Measurements from ENCODE around the gene MACC1.

The MACC1 gene, protein sequence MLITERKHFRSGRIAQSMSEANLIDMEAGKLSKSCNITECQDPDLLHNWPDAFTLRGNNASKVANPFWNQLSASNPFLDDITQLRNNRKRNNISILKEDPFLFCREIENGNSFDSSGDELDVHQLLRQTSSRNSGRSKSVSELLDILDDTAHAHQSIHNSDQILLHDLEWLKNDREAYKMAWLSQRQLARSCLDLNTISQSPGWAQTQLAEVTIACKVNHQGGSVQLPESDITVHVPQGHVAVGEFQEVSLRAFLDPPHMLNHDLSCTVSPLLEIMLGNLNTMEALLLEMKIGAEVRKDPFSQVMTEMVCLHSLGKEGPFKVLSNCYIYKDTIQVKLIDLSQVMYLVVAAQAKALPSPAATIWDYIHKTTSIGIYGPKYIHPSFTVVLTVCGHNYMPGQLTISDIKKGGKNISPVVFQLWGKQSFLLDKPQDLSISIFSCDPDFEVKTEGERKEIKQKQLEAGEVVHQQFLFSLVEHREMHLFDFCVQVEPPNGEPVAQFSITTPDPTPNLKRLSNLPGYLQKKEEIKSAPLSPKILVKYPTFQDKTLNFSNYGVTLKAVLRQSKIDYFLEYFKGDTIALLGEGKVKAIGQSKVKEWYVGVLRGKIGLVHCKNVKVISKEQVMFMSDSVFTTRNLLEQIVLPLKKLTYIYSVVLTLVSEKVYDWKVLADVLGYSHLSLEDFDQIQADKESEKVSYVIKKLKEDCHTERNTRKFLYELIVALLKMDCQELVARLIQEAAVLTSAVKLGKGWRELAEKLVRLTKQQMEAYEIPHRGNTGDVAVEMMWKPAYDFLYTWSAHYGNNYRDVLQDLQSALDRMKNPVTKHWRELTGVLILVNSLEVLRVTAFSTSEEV

DNA sequence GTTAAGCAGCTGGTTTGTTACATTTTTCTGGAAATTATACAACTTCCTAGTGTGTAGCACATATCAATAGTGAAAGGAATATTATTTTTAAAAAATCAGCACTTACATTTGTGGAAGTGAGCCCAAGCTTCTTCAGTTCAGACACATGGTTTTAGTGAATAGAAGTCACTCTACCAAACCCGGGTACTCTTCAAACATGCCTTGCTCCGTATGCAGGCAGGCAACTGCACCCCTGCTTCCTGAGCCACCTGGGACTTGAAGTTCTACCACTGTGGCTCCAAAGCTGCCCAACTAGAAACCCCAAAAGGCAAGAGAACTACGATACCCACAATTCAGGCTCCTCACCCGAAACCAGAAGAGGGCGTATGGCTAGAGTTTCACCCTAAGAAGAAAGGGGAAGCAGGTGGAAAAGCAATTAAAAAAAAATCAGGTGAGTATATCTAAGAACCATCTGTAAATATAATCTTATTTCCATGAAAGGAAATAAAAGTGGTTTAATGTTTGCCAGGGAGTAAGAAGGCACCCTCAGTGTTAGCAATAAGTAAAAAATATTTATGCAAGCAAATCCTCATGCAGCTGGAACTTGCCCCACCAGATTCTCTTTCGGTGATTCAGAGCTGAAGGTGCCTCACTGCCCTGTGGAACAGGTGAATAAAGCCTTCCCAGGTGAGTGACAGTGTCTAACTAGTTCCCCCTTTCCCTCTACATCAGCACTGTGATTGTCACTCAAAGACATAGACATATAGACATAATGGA lies at the start of gene MACC1:
Gene MACC1 (minus strand): TSS at position 192 of the 756 bp plus-strand sequence. CDS start 55,522 bp downstream, outside the sequence.
- peak; percentile 99 for DNase-seq (ENCODE audit: low spot score)

DNA sequence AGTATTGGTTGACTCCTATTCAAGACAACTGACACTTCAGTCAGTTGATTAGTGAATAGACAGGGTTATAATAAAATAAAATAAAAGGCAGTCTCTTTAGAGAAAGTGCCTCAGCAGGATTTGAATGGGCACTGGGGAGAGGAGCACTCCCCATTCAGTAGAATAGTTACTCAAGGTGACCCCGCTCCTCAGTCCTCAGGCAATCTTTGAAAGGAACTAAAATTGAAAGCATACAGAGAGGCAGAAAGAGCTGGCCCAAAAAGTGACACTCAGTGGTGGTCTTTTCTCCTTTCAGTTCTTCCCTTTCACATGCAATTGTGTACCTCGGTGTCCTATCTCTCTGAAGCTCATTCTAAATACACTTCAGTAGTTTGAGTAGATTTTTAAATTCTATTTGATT lies 47.4 kb upstream of the MACC1 start:
- no peak for DNase-seq (ENCODE audit: low spot score)

DNA sequence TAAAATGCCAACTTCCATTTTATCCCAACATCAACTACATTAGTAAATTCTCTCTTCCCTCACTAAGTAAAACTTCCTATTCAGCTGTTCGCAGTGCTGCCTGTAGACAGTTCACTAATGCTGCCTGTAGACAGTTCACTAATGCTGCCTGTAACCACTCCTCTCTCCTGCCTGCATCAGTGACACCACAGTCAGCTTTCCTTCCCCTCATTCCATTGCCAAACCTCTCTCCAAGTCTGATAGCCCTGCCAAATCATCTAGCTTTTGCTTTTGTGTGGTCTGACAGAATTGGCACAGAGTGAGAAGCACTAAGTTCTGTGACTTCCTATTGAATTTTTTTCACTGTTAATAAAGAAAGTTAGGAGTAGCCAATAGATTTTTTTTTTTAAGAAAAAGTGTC lies 43.0 kb upstream of the MACC1 start:
- DNase-seq (ENCODE audit: low spot score), result no peak

DNA sequence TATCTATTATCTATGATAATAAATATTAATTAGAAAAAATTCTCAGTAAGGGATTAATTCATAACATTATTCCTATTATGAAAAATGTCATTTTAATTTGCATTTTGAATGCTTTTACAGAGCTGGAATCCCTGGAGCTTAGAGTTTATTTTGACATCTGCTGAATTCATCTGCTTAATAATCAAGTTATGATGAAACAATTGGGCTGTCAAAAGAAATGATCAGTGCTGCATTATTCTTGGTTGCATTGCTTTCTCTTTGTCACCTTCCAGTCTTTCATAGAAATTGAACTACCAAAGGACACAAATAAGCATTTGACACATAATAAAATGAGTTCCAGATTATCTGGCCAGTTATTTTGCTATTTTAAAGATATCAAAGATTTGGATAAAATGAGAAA lies 40.0 kb upstream of the MACC1 start:
- DNase-seq (ENCODE audit: low spot score), result no peak

DNA sequence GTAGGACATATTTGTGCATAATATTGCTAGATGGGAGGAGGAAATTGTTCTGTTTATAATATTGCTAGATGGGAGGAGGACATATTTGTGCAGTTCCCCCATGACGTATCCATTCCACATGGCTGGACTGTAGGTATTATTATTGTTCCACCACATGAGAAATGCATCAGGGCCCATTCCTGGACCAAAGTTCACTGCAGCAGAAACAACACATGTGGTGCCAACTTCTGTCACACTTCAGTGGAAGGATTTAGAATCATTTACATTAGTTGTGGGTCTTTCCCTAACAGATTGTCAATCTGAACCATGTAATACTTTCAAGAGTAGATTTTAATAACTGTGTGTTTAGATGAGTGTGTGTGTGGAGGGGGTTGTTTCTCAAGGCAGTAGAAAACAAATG lies 32.7 kb upstream of the MACC1 start:
- DNase-seq (ENCODE audit: low spot score), result no peak

DNA sequence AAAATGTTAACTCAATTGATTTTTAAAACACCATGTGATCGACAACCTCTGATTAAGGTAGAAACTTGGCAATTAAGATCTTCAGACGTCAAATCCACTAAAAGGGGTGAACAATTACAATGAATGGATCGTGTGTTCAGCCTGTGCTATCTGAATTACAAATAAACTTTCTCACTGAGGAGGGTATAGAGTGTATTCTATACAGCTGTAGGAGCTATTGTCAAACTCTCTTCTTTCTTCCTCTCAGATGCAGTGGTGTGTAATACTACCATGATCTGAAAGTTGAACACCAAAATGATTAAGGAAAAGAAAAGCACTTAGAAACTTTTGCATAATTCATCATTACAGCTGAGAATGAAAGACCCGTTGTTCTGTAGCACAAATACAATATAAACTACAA lies 32.2 kb upstream of the MACC1 start:
- DNase-seq (ENCODE audit: low spot score), result no peak

DNA sequence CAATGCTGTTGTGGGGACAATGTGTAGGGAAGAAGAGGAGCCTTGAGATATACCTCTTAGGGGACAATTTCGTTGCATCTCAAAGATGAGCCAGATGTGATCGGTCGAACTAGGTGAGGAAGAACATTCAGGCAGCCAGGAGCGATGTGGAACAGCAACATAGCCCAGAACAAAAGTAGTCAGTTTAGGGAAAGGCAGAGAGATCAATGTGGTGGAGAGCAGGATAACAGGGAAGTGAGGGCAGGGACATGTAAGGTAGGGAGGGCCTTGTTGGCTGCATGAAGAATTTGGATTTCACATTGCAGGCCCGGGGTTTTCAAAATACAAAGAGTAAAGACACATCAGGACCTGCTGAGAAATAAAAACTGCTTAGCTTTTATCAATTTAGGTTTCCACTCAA lies 29.1 kb upstream of the MACC1 start:
- DNase-seq (ENCODE audit: low spot score), result no peak

DNA sequence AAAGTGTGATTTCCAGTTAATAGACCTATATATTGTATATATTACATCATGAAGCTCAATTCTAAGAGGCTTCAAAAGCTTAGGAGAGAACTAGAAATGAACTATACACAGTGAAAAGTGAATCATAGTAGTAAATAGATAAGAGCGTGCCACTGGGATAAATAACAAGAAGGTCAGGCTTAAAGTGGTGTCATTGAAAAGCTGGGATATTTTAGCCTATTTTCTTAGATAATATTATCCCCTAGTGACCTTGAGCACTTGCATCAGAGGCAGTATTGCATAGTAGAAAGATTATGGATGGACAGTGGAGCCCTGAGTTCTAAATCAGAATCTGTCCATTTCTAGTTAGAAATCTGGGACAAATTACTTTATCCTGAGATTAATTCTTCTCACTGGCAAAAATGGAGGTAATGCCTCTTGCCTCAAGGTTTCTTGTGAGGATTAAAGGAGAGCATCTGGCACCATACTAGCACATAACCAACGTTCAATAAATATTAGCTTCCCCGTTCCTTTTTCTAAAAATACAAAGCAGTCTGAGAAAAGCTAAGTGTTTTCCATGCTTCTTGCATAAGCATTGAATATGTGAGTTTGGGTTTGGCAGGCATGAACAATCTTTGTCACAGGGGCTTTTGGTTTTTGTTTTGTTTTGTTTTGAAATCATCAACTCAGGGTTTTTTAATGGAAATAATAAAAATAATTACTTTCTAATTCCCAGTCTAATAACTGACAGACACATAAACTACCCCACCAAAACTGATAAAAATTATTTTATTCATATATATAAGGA lies 27.3 kb upstream of the MACC1 start:
- no peak for DNase-seq (ENCODE audit: low spot score)

DNA sequence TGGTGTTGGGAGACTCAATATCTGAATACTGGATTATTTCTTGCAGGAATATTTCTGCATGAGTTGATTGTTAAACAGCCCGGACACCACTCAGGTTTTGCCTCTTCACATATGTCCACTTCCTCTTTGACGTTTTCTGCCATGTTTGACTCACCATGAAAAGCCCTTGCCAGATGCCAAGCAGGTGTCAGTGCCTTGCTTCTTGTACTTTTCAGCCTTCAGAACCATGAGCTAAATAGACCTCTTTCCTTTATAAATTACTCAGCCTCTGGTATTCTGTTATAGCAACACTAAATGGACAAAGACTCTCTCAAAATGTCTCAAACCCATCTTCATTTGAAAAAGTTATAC lies 24.7 kb upstream of the MACC1 start:
- no peak for DNase-seq (ENCODE audit: low spot score)

DNA sequence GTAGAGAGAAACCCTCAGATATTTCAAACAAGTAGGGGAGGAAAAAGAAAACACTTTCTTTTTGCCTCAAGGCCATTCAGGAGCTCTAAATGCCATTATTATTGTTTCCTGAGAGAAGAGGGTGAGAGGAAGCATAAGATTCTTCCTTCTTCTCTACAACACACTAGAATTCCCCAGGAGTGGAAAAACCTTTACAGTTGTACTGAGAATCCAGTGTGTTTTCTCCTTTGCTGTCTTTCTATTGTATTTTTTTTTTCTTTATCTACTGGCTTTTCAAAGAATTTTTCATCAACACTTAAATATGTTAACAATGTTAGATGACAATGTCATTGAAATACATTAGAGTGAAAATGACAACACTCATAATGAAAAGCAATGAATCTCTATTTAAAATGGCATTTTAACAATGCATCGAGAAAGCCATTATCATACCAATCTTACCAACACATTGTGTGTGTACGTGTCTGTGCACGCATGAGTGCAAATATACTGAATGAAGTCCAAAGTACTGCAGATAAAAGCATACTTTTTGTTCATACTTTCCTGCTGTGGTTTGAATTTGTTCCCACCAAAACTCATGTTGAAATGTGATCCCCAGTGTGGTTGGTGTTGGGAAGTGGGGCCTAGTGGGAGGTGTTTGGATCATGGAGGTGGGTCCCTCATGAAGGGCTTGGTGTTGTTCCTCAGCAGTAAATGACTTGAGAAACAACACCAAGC lies 24.2 kb upstream of the MACC1 start:
- DNase-seq (ENCODE audit: low spot score), result peak; percentile 97

DNA sequence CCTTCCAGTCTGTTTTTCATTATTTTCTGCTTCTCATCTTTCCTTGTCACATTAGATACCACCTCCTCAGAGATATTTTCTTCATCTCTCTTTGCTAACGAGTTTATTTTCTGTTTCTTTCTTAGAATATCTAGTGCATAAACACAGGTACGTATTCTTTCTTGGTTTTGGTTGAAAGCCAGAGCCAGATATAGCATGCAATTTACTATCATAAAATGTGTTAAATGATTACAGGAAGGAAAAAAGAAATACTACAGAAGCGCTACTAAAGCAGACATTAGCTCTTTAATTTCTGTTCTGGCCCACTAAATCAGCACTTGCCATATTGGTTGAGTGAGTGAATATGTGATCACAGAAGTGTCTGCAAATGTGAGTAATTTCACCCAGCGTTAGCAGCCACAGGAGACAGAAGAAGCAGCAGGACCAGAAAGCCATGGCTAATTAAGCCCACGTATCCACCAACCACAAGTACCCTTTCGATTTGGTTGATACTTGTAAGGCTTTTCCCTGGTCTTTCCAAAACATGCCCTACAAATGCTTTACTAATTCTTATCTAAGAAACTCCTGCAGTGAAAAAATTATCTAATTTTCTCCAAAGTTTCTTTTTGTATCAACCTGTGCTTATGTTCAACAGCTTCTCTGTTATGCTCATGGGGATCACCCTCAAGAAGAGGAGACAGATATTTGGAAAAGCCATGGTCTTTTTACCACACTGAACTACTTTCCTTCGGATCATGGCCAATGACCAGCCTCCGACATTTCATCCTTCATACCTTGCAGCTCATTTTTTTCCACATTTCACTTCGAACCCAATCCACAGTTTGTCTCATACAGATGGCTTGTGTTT lies 23.1 kb upstream of the MACC1 start:
- no peak for DNase-seq (ENCODE audit: low spot score)

DNA sequence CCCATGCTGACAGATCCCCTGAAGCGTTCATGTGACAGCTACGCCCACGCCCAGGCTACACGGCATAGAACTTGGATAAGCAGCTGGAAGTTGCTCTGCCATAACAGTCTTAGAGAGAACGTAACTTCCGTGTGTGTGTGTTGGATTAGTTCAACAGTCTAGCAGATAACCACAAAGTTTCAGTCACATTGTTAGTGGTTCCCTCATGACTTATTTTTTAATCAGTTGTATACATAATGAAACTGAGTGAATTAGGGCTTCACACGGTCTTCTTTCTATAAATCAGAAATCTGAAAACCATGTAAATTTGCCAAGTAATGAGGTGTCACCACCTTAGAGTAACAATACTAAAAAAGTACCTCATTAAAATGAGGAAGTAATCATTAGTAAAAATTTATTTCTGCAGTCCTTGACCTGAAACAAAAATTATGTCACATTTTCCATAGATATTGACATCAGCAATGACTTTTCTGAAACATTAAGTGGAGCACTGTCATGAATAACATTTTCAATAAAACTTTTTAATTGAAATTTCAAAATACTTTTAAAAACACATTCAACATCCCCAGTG lies 21.7 kb upstream of the MACC1 start:
- peak; percentile 66 for DNase-seq (ENCODE audit: low spot score)

DNA sequence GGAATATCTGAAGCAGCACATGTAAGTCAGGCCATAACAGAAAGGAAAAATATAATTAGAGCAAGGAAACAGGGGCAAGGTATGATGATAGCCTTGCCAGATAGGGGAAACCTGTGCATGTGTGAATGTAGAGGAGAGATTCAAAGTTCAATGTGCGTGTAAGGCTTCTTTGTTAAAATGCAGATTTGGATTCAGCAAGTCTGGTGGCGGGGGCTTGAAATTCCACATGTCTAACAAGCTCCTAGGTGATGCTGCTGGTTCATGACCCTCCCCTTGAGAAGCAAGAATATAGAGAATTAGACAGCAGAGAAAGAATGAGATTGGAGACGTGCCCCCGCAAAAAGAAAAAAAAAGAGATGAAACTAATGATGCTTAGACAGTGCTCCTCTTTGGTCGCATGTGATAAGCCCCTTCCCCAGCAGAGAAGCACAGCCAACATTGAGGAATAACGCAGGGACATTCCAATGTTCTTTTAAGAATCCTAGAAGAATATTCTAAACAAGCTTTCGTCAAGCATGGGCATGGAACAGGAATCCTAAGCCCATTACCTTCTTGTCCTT lies 21.1 kb upstream of the MACC1 start:
- no peak for DNase-seq (ENCODE audit: low spot score)

DNA sequence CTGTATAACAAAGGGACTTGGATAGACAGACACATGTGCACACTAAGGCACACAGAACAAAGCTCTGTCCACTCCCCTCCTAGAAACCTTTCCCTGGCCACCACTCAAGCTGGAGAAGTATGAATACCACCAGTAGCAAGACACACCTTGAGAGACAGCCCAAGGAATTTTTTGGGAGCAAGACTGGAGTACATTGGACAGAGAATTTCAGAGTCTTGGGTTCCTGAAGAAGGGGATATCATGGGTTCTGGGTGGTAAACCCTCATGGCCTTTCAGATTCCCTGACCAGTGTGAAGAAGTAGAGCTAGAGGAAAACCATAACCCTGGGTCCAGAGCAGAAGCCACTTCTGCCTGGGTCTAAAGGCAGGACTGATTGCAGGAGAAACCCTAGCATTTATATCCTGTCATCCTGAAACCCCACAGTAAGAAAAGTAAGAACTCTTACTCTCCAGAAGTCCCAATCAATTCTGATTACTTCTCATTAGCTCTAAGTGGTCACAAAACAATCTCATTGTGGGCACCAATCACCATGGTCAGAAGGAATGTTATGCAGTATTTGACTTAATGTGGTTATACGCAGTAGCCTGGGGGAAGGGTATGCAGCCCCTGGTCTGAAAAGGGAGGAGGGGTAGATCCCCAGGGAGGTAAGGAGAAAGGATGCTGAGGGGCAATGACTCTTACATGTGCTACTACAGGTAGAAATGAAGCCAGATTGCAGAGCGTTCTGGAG lies 20.4 kb upstream of the MACC1 start:
- no peak for DNase-seq (ENCODE audit: low spot score)

DNA sequence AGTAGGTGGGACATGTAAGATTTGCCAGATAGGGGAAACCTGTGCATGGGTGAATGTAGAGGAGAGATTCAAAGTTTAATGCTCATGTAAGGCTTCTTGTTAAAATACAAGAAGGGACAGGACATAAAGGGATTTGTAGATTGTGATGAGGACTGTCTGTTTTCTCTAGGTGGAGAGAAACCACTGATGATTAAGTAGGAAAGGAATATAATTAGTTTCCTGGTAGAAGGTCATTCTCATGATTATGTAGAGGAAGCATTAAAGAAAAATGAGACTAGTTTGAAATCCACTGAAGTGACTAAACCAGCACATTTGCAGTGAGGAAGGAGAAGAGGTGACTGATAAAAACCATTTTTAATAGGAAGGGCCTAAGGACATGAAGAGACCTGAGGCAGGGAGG lies 19.6 kb upstream of the MACC1 start:
- no peak for DNase-seq (ENCODE audit: low spot score)

DNA sequence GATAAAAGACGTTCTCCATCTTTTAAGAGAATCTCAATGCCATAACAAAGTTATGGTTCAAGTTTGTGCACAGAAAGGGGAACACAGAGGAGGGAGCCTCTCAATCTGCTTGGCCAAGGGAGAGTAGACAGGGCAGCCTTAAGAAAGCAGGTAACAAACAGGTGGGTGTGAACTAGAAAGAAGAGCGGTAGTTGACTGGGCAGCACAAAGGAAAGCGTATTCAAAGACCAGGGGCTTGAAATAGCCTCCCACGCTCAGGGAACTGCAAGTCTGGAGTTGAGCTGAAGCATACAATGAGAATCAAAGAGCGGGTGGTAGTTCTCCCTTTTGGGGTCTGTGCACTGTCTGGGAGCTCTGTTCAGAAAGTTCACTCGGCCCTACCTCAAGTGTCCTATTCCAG lies 18.9 kb upstream of the MACC1 start:
- no peak for DNase-seq (ENCODE audit: low spot score)

DNA sequence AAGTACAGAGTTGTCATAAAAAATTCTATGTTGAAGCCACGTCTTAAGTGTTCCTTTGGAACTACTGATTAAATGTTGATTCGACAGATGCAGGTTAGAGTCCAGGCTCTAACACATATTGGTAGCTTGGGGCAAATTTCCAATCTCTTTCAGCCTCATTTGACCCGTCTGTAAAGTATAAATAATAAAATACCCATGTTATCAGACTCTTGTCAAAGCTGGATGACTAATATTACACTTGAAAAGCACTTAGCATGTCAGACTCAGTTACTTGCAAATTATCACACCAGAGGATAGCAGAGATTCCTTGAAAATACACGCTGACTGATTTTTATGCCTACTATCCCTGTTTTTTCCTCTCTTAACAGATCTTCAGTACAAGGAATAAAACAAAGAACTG lies 18.1 kb upstream of the MACC1 start:
- DNase-seq (ENCODE audit: low spot score), result no peak

DNA sequence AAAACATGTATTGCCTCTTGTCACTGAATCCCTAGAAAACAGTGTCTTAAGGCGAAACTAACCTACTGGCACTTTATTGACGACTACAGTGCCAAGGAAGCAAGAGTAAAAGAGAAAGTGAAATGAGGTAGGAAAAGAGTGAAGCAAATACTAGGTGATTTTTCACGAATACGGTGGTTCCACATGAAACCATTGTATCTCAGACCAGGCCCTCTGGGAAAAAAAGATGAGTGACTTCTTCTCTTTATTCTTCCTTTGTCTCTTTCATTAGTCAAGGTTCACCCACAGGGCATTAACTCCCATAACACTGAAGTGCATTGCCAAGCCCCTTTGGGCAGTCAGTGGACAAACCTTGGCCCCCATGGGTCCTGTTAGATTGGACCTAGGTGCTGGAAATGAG lies 16.2 kb upstream of the MACC1 start:
- no peak for DNase-seq (ENCODE audit: low spot score)

DNA sequence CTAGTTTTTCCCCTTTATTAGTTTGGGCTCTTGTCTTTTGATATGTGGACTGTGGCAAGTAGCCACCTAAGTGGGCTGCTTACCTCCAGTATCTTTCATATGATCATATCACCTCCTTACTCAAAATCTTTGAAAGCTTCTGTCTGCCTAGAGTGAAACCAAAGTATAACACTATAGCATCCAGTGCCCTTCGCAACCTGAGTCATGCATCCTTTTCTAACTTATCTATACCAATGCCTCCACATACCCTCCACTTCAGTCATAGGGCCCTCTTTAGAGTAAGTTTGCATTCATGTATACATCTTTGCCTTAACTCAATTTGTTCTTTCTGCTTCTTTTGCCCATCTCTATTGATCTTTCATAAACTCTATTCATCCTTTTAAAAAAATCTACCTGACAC lies 15.7 kb upstream of the MACC1 start:
- no peak for DNase-seq (ENCODE audit: low spot score)
